Measurements from ENCODE around the gene IRF5.

Gene IRF5, protein sequence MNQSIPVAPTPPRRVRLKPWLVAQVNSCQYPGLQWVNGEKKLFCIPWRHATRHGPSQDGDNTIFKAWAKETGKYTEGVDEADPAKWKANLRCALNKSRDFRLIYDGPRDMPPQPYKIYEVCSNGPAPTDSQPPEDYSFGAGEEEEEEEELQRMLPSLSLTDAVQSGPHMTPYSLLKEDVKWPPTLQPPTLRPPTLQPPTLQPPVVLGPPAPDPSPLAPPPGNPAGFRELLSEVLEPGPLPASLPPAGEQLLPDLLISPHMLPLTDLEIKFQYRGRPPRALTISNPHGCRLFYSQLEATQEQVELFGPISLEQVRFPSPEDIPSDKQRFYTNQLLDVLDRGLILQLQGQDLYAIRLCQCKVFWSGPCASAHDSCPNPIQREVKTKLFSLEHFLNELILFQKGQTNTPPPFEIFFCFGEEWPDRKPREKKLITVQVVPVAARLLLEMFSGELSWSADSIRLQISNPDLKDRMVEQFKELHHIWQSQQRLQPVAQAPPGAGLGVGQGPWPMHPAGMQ

DNA sequence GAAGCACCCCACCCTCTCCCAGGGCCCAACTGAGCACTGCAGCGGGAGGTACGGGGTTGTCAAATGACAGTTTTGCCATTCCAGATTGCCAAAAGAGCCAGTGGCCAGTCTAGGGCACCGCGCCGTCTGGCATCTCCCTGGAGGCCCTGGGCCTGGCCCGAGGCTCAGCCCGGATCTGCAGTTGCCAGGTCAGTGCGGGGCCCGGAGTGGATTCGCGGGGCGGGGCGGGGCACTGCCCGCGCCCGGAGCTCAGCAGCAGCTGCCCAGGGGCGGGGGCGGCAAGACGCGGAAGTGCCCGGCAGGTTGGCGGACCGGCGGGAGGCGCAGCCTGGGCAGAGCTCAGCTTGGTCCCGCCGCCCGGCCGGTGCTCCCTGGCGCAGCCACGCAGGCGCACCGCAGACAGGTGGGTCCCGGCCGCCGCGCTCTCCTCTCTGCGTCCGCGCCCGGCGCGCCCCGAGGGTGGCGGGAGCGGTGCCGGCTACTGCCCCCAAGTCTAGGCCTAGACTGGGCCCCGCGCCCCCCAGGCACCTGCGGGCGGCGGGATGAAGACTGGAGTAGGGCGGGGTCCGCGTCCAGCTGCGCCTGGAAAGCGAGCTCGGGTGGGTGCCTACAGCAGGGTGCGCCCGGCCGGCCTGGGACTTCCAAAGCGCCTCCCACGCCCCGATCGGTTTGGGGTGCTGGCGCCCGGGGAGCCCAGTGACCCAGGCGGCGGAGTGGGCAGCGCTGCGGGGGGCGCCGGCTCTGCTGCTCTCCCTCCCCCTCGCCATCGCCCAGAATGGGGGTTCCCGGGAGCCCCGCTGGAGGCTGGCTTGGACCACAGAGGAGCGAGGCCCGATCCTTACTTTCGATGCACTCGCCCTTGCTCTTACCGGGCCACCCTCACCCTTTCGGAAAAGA, at the start of gene IRF5:
Gene IRF5, plus strand, starts transcription at position 281 of the 897 bp plus-strand sequence. CDS start 4,155 bp downstream, outside the sequence.
- no peak for DNase-seq (ENCODE audit: low read depth)

DNA sequence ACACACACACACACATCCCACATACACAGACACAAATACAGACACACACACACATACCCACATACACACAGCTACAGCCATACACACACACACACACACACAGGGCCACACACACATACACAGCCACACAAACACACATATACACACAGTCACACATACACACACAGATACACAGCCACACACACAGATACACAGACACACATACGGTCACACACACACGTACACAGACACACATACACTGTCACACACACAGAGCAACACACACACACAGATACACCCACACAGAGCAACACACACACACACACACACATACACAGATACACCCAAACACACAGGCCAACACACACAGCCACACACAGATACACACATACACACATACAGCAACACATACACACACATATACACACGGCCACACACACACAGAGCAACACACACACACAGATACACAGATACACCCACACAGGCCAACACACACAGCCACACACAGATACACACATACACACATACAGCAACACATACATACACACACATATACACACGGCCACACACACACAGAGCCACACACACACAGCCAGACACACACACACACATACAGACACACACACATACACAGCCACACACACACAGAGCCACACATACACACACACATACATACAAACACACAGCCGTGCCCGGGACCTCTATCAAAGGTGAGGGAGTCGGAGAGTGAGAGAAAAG, 49.5 kb upstream of the IRF5 start:
- no peak for DNase-seq (ENCODE audit: low read depth)

DNA sequence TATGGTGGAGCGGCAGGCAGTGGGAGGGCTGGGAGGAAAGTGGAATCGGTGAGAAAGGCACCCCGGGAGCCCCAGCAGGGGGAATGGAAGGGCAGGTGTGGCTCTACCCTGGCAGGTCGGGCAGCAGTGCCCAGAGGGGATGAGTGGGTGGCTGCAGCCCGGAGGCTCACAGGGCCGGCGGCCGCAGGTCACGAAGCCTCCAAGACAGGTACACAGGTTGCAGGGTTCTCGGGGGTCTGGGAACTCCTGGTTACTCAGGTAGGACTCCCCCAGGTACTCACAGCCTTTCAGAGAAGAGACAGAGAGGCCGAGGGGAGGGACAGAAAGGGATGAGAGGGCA, 49.0 kb upstream of the IRF5 start:
- DNase-seq (ENCODE audit: low read depth) = no peak

DNA sequence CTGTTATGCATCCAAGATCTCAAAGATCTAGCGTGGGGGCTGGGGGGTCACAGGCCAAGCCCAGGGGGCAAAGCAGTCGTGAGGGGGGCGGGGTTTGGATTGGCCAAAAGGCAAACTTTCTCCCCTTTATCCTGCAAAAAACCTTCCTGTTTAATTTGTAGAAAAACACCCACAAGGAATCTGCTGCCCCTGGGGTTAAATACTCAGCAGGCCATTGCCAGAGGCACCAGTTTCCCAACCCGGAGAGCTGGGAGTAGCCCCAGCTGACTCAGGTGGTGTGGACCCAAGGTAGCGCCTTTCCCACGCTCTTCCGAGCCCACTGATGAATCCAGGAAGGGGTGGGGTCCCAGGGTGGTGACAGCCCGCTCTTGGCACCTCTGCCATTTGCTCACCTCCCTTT, 48.6 kb upstream of the IRF5 start:
- no peak for DNase-seq (ENCODE audit: low read depth)

DNA sequence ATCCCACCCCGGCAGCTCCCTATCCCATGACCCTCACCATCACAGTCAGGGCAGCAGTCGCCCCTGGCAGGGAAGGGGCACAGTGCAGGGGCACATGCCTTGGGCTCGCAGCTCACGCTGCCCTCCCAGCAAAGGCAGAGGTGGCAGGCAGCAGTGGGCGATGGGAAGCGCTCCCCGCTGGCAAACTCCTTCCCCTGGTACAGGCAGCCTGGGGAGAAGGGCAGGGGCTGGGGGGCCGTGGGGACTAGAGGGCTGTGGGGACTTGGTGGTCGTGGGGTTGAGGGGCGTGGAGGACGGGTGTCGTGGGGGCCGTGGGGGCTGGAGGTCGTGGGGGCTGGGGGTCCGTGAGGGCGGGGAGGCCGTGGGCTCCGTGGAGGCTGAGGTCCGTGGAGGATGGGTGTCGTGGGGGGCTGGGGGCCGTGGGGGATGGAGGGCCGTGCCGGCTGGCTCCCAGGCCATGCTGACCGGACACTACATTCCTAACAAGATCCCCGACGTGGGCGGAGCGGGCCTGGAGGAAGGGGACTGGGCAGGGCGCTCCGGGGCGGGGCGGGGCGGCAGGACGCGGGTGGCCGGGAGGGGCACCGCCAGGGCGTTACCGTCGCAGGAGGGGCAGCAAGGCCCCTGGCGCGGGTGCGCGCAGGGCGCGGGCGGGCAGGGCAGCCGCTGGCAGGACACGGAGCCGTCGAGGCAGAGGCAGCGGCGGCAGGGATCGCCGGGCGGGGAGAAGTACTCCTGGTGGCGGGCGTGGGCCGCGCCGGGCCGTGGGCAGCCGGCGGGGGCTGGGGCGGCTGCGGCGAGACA, 47.2 kb upstream of the IRF5 start:
- DNase-seq (ENCODE audit: low read depth) = no peak

DNA sequence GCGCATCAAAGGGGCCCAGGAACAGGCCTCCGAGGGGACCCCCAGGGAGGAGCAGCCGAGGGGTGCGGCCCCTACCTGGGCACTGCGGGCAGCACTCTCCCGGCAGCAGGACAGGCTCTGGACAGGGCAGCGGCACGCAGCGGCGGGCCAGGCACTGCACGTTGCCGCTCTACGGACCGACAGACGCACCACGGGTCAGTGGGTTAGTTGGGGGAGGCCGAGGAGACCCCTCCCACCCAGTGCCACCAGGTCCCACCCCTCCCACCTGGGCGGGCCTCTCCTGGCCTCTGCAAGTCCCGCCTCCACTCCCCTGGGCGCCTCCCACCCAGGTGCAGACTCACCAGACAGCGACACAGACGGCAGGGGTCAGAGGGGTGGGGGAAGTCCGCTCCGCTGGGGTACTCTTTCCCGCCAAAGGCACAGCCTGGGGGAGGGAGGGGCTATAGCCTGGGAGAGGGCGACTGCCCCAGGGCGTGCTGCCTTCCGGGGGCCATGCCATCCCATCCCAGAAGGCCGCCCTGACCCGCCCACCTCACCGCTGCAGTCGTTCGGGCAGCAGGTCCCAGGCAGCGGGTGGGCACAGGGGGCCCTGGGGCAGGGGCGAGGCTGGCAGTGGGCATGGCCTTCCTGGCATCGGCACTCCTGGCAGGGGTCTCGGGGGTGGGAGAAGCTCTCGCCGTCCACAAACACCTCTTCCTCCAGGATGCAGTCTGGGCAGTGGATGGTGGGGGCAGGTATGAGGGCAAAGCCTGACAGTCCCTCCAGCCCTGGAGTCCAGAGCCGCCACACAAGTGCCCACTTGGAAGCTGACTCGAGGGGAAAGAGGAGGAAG, 46.4 kb upstream of the IRF5 start:
- no peak for DNase-seq (ENCODE audit: low read depth)

DNA sequence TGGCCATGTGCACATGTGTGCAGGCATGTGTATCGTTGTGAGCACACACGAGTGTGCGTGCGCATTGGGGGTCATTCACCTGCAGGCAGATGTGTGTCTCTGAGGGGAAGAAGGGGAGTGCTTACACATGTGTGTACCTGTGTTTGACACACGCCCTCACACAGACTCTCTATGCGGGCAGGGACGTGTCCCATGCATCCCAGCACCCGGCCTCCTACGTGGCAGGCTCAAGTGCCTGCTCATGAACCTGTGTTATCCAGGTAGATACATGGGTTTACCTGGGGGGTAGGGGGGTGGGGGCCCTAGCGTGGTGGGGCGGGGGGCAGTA, 45.8 kb upstream of the IRF5 start:
- no peak for DNase-seq (ENCODE audit: low read depth)

DNA sequence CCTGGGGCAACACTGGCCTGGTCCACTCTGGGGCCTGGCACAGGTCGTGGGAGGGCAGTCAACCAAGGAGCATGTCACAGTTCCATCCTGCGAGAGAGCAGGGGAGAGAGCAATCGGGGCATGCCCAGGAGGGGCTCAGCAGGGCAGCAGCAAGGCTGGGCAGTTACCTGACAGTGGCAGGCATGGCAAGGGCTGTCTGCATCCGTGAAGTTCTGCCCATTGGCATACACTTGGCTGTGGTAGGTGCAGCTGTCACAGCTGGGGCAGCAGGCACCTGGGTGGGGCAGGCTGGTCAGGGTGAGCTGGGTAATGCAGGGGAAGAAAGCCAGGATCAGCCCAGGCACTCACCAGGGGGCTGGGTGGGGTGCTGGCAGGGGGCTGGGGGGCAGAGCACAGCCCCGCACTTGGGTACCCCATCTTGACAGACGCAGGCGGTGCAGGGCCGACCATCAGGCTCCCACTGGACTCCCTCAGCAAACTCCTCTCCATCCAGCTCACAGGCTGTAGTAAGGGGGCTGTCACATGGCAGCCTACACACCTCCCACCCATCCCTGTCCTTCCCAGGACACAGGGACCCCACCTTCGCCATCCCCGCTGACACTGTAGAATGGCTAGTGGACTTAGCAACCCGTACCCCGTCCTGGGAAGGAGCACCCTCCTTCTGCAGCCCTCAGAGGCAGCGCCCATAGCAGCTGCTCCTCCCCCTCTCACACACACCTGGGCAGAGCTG, 45.0 kb upstream of the IRF5 start:
- DNase-seq (ENCODE audit: low read depth) = no peak

DNA sequence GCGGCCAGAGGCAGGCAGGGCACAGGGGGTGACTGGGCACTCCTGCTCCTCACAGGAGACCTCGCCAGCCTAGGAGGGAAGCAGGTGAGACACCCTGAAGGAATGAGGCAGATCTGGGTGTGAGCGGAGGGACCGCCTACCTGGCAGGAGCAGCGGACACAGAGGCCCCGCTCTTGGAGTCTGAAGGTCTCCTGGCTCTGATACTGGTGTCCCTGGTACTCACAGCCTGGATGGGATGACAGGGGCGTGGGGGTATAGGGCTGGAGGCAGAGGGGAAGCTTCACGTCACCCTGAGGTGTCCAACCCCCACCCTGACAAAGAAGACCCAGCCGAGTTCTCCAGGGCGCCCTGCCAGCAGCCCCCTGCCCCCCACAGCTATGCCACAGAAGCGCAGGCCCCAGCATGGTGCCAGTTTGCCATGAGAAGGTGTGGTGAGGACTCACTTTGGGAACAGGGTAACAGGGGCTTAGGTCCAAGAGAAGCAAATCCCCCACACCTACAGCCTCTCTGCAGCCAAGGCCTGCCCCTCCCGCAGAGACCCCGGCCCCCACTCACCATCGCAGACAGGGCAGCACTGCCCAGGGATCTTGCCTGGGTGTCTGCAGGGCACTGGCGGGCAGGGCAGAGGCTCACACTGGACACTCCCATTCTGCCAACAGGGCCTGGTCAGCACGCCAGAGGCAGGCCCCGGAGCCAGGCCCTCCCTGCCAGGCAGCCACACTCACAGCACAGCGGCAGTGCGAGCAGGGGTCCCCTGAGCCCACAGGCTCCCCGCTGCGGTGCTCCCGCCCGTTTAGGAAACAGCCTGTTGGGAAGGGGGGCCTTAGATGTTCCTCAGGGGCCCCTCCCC, 44.3 kb upstream of the IRF5 start:
- no peak for DNase-seq (ENCODE audit: low read depth)

DNA sequence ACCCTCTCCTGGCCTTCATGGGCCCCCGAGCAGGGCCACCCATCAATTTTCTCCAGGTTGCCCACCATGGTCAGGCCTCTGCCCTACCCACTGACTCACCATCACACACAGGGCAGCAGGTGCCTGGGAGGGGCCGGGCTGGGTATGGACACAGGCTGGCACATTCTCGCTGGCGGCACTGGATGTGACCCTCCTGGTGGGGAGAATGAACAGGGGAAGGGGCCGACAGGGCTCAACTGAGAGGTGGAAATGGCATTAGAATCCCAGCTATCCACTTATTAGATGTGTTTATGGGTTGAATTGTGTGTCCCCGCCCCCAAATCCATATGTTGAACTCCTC, 43.7 kb upstream of the IRF5 start:
- DNase-seq (ENCODE audit: low read depth) = no peak

DNA sequence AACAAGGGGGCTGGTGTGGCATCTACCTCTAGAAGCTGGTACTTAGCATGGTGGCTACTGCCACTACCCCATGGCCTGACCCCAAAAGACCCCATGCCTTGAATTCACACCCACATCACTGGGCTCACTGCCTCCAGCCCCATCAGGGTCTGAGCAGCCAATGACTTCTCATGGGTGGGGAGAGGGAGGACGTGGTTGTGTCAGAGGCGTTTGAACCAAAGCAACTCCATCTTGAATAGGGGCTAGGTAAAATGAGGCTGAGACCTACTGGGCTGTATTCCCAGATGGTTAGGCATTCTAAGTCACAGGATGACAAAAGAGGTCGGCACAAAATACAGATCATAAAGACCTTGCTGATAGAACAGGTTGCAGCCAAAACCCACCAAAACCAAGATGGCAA, 42.4 kb upstream of the IRF5 start:
- DNase-seq (ENCODE audit: low read depth) = no peak

DNA sequence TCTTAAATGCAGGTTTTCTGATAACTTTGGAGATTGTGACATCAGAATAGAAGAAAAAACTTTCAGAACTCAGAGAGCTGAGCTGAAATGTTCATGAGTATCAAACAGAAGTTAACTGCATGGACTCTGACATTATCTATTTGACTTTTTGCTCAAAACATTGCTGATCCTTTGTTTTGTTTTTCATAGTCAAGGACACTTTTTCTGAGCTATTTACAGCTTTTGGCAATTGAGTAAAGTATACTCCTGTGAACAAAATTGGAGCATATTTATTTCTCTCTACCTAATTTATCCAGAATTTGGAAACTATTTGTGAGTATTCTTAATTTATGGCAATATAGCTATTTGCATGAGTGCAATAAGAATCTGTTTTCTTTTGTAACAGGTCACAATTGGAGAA, 38.3 kb upstream of the IRF5 start:
- no peak for DNase-seq (ENCODE audit: low read depth)

DNA sequence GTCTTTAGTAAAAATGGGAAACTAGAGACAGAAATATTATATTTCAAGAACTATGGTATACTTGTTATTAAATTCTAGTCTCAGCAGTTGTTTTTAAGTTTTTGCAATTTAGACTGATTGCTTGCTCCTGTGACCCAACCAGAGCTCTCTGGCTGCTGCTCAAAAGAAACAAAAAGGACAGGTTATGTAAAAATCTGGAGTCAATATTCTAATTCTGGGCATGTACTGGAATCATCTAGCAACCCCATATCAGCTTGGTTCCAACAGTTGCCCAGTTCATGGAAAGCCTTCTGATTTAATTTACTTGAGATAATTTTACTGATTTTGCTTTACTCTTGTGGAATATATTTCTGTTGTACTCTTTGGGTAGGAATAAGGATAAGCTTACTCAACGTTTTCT, 37.5 kb upstream of the IRF5 start:
- DNase-seq (ENCODE audit: low read depth) = no peak

DNA sequence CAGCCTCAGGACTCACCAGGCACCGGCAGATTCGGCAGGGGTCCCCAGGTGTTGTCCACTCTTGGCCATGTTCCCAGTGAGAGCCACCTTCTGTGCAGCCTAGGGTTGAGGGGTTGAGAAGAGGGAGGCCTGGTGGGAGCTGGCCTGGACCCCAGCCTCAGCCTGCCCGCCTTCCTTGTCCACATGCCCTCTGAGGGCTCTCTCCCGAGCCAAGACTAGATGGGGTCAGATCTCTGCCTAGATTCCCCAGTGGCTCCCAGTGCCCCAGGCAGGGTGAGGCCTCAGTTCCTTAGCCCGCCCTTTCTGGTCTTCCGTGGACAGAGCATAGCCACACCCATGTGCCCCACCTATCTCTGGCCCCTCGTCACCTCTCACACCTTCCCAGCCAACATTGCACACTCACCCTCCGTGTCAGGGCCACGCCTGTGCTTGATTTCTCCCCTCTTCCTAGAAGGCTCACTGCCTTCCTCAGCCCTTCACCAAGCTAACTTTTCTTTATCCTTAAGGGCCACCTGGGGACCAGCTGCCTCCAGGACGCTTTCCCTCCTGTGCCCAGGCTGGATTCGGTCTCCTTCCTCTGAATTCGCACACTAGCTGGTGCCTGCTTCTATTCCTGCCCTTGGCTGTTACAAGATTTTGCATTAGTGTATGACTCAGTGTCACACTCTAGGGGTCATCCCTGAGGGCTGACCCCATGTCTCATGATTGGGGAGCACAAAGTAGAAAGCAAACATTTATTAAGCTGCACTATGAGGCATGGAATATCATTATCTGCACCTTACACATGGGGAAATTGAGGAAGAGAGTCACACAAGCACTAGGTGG, 34.8 kb upstream of the IRF5 start:
- DNase-seq (ENCODE audit: low read depth) = no peak

DNA sequence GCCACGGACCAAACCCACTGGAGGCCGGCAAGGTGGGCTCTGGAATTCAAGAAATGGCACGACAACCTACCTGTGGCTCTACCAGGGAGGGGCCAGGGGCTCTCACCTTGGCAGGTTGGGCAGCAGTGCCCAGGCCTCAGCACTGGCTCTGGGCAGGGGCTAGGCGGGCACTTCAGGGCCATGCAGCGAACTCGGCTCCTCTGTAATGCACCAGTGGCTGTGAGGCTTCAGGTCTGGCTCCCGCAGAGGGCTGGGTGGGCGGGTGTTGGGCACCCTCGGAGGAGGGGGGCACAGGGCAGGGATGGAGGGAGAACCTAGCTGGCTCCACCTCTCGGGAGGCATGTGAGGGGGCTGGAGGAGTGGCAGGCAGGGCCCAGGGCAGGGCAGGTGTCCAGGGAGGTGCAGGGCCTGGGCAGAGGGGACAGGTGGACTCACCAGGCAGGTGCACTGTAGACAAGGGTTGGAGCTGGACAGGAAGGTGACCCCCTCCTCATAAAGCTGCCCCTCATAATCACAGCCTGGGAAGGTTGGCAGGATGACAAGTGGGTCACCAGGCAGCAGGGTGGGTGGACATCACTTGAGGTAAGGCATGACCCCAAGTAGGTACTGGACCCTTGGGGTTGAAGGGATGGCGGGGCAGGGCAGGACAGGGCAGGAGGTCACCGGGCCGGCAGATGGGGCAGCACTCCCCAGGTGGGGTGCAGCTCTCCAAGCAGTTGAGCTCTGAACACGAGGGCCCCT, 33.9 kb upstream of the IRF5 start:
- no peak for DNase-seq (ENCODE audit: low read depth)

DNA sequence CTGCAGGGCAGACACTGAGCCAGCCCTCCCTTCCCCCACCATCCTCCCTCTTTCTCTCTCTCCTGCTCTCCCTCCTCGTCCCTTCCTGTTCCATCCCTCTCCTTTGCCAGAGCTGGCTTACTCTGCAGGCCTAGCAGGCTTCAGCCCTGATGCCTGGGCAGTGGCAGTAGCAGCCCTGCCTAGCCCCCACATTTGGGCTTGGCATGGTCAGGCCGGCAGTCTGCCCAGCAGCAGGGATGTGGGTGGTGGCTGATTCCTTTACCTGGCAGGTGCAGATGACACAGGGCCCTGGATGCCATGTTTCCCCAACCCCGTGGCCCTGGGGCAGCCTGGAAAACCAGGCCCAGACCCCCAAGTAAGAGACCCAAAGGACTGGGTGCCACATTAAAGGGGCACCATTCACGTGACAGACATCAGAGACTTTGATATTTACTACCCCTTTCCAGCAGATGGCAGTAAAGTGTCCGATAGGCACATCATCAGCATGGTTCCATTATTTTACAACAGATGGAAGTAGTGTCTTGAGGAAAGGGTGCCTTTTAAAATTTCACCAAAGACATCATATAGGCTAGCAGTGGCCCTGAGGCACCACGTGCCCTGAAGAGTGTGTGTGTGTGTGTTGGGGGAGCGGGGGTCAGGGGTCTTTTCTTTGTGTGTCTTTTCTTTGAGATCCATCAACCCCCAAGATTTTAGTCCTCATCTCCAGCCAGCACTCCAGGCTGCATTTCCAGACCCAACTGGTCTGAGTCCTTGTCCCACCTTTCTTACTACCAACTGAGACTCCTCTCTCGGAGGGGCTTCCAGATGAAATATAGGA, 33.1 kb upstream of the IRF5 start:
- DNase-seq (ENCODE audit: low read depth) = no peak

All from stimulated activated CD8-positive, alpha-beta memory T cell treated with anti-CD3 and anti-CD28 coated beads, Interleukin-4, amount 100 ng/mL, for 24 hours (primary cell).